ENCODE measurements around the gene EYS. TPM values are rescaled to one million over a fixed set of nuclear protein-coding genes. Genes with fewer than 3 reads are reported as not detected.

EYS gene
- total RNA-seq, 2 donors from 2014 or later = not detected

DNA sequence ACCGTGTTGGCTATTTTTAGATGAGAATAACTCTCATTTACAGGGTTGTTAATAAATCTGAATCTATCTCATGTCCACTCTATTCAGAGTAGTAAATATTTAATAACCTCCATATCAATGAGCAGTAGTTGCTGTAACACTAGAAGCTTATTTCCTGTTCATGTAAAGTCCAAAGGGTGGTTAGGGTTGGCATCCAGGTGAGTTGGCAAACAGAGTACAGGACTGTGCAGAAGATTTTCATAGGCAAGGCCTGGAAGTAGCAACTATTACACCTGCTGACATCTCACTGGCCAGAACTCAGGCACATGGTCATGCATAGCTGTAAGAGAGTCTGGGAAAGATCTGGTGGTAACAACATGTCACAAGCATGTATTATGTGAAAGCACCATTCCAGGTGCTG, 1923.9 kb downstream of the EYS start:
- Histone ChIP-seq H3K27me3 (no peaks in the 10 kb centered on the region), H3K4me3 (no peak overlapping the region), H3K4me1 (no peaks in the 10 kb centered on the region), H3K9me3 (no peaks in the 10 kb centered on the region), H3K27ac (no peak overlapping the region), H3K36me3 (no peaks in the 10 kb centered on the region)
- TF ChIP-seq, protein P1, sequence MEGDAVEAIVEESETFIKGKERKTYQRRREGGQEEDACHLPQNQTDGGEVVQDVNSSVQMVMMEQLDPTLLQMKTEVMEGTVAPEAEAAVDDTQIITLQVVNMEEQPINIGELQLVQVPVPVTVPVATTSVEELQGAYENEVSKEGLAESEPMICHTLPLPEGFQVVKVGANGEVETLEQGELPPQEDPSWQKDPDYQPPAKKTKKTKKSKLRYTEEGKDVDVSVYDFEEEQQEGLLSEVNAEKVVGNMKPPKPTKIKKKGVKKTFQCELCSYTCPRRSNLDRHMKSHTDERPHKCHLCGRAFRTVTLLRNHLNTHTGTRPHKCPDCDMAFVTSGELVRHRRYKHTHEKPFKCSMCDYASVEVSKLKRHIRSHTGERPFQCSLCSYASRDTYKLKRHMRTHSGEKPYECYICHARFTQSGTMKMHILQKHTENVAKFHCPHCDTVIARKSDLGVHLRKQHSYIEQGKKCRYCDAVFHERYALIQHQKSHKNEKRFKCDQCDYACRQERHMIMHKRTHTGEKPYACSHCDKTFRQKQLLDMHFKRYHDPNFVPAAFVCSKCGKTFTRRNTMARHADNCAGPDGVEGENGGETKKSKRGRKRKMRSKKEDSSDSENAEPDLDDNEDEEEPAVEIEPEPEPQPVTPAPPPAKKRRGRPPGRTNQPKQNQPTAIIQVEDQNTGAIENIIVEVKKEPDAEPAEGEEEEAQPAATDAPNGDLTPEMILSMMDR (IDR thresholded peaks at IDR 0.05) = no peak
- no peak for DNase-seq (ENCODE audit: low spot score)

DNA sequence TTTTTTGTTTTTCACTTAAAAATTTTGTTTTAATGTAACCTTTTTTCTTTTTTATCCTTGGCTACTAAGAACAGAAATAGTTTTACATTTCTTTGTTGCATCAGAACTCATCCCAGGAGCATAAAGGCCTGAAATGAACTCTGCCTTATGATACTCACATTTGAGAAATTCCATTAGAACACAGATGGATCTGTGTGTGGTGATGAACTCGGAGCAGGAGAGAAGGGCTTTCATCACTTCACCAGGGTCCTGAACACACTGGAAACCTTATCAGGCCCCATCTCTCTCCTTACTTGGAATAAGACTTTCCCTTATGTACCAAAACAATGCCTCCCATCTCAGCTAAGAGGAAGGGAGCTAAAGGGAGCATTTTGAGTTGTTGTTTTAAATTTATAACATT, 1932.1 kb downstream of the EYS start:
- H3K27ac ChIP-seq = no peak overlapping the region
- H3K27me3 ChIP-seq = no peaks in the 10 kb centered on the region
- no peaks in the 10 kb centered on the region for H3K9me3 ChIP-seq
- TF ChIP-seq, protein P1 (IDR thresholded peaks at IDR 0.05) = no peak
- H3K4me3 ChIP-seq = no peak overlapping the region
- no peaks in the 10 kb centered on the region for H3K4me1 ChIP-seq
- DNase-seq (ENCODE audit: low spot score) = no peak
- no peaks in the 10 kb centered on the region for H3K36me3 ChIP-seq

DNA sequence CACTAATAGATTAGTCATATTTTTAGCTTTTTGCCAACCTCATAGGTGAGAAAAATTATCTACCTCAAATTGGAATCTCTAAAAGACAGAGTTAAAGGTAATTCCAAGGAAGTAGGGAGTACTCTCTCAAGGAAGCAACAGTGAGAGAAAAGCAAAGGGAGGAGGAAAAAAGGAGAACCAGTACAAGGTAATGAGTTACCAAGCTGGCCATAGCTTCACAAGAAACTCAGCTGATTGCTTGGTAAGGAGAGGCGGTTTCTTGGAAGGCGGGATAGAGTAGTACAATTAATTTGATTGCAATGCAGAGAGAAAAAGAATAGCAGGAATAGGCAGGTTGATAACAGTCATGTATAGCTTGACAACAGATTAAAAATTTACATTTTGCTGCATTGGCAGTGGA, 1933.8 kb downstream of the EYS start:
- H3K27me3 ChIP-seq = no peaks in the 10 kb centered on the region
- H3K27ac ChIP-seq = no peak overlapping the region
- no peak overlapping the region for H3K4me3 ChIP-seq
- no peaks in the 10 kb centered on the region for H3K9me3 ChIP-seq
- TF ChIP-seq, protein P1 (IDR thresholded peaks at IDR 0.05) = no peak
- H3K4me1 ChIP-seq = no peaks in the 10 kb centered on the region
- no peak for DNase-seq (ENCODE audit: low spot score)
- no peaks in the 10 kb centered on the region for H3K36me3 ChIP-seq

DNA sequence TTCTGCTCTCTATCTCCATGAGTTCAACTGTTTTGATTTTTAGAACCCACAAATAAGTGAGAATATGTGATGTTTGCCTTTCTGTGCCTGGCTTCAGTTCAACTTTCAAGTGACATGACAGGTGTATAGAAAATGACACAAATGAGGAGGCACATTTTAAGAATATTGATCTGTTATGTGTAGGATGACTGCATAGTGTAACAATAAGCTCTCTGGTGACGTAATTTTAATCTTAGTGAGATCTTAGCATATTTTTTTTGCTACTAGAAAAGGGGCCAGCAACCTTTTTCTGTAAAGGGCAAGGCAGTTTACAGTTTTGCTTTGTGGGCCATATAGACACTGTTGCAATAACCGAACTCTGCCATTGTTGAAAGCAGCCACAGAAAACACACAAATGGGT, 1941.2 kb downstream of the EYS start:
- H3K27me3 ChIP-seq = no peaks in the 10 kb centered on the region
- H3K9me3 ChIP-seq = no peaks in the 10 kb centered on the region
- TF ChIP-seq, protein P1 (IDR thresholded peaks at IDR 0.05) = no peak
- no peak for DNase-seq (ENCODE audit: low spot score)
- no peak overlapping the region for H3K4me3 ChIP-seq
- no peaks in the 10 kb centered on the region for H3K36me3 ChIP-seq
- H3K27ac ChIP-seq = no peak overlapping the region
- H3K4me1 ChIP-seq = no peaks in the 10 kb centered on the region

DNA sequence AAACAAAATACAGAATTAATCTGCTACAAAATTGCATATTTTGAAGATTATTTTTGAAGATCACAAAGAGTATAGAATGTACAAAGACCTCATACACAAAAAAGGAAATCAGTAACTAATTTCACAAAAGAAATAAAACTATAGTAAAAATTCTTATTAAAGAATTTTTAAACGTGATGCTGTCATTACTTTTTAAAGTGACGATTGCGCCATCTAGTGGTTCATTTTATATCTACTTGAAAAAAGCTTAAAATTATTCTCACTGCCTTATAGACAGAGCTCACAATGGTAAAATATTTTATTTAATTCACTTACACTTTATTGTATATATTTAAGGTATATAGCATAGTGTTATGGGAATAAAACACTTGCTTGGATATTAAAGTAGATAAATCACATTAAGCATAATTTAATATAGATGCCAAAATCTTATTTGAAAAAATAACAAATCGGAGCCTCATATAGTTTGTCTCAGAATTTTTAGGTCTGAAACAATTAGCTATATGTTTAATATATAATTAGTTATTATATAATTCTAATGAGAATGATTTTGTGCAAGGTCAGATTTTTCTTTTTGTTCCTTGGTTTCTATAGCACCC, 1942.6 kb downstream of the EYS start:
- Histone ChIP-seq H3K4me1 (no peaks in the 10 kb centered on the region), H3K4me3 (no peak overlapping the region), H3K36me3 (no peaks in the 10 kb centered on the region), H3K27ac (no peak overlapping the region), H3K27me3 (no peaks in the 10 kb centered on the region), H3K9me3 (no peaks in the 10 kb centered on the region)
- TF ChIP-seq, protein P1 (IDR thresholded peaks at IDR 0.05) = peak; percentile 47 to 83
- no peak for DNase-seq (ENCODE audit: low spot score)

DNA sequence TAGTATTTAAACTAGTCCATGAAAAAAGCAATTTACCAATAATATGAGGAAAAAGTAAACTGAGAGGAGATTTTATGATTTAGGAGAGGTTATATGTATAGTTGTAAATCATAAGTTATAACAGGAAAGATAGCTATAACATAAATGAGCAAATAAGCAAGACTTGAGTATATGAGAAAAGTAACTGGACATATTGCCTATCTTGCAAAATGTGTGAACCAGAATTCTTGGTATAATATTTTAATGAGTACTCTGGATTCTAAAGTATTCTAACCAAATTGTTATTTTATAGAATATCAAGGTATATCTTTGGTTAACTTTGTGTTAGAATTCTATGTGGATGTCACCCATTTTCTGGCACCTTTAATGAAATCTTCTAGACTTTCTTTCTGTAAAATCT, 1946.8 kb downstream of the EYS start:
- TF ChIP-seq, protein P1 (IDR thresholded peaks at IDR 0.05) = no peak
- H3K4me1 ChIP-seq = no peaks in the 10 kb centered on the region
- no peak for DNase-seq (ENCODE audit: low spot score)
- no peaks in the 10 kb centered on the region for H3K36me3 ChIP-seq
- H3K9me3 ChIP-seq = peaks cover 0 to 5% of the 10 kb centered on the region in 2 donors
- H3K27ac ChIP-seq = no peak overlapping the region
- no peak overlapping the region for H3K4me3 ChIP-seq
- no peaks in the 10 kb centered on the region for H3K27me3 ChIP-seq

All from right atrium auricular region (tissue), 2 donors.